Stimulated activated CD4-positive, alpha-beta T cell treated with anti-CD3 and anti-CD28 coated beads, Interleukin-1b, Interleukin-23, amount 100 ng/mL, for 48 hours (primary cell): ENCODE data around the gene HHAT.
A peak's percentile ranks its signal among the peaks of the same experiment; 100 is the strongest.
"Not testable (repeated sequence)": the region's sequence is repeated elsewhere in the genome, so short reads cannot be mapped to it uniquely, and the experiment has no call there.

Source experiments
- DNase-seq: peaks from one replicate; pipeline ENCODE4 v3.0.0-alpha.2; 2020

Gene HHAT

GRCh38 chr1:210400043-210400840 is 71.5 kb downstream of the HHAT start:
- DNase-seq: peak; percentile 53

DNA sequence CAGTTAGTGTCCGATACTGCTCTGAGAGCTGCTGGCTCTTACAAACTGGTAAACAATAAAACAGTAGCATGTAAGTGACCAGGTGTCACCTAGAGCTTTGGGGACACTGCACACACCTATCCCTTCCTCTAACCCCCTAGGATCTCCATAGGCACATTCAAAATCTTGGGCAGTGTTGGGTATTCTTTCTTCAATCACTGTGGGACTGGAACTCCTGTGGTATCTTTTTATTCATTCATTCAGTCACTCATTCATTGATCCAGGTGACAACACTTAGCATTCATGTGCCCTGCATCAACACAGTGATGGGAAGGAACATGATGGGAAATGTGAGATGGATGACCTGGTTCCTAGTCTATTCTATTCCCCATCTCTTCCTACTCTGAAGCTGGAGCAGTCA is 73.9 kb downstream of the HHAT start:
- DNase-seq: no peak

- no peak for DNase-seq
These were observed 76.6 kb downstream of the HHAT start for GRCh38 chr1:210405316-210405715.

- not testable (repeated sequence) for DNase-seq
These were observed 77.6 kb downstream of the HHAT start for GRCh38 chr1:210406341-210406740.

DNA sequence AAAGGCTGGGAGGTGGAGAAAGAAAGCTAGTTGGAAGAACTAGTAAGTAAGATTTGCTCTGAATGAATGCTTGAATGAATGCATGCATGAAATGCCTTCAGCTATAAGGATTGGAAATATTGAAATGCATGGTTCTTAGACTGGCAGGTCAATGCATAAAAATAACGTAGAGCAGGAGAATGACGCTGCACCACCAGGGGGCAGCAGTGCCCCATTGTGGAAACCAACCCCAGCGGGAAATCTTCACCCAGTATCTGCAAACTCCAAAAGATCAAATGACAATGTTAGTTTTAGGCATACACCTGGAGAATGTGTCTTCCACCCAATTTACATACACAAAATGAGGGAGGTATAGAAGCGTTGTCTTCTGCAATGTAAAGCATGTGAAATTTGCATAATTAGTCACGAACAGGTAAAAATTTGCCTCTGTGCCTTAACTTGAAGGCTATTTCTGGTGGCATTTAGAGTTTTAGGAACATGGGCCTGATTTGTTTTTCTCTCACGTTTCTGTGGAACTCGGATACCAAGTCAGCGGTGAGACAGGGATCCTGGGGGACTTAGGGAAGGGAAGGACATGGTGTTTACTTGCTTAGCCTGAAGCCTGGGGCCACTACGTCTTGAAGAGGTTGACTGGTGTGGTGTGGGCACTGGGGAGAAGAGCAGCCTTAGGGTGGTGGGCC is 78.6 kb downstream of the HHAT start:
- peak; percentile 70 for DNase-seq

DNA sequence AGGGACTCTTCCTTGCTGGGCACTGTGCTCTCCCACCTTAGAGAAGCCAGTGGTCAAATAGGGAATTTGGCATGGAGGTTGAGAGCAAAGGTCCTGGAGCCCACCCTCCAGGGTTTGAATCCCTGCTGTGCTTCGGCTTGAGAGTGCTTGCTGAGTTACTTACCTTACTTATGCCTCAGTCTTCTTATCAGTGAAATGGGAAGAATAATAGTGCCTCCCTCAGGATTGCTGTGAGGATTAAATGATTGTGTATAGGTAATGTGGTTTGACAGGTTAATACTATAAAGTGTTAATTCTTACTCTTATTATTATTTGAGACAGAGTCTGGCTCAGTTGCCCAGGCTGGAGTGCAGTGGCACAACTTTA is 79.2 kb downstream of the HHAT start:
- no peak for DNase-seq

- no peak for DNase-seq
These were observed 83.5 kb downstream of the HHAT start for GRCh38 chr1:210412240-210412639.

DNA sequence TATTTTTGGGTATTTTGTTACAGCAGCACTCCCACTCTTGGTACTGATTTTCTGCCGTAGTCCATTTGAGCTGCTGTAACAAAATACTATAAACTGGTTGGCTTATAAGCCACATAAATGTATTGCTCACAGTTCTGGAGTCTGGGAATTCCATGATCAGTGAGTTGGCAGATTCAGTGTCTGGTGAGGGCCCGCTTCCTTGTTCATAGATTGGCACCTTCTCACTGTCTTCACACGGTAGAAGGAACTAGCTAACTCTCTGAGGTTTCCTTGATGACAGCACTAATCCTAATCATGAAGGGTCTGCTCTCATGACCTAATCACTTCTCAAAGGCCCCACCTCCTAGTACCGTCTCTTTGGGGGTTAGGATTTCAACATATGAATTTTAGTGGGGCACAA is 85.2 kb downstream of the HHAT start:
- no peak for DNase-seq

GRCh38 chr1:210415846-210416448 is 87.2 kb downstream of the HHAT start:
- no peak for DNase-seq

GRCh38 chr1:210416681-210417080 is 88.0 kb downstream of the HHAT start:
- DNase-seq: no peak

GRCh38 chr1:210417881-210418280 is 89.2 kb downstream of the HHAT start:
- no peak for DNase-seq

DNA sequence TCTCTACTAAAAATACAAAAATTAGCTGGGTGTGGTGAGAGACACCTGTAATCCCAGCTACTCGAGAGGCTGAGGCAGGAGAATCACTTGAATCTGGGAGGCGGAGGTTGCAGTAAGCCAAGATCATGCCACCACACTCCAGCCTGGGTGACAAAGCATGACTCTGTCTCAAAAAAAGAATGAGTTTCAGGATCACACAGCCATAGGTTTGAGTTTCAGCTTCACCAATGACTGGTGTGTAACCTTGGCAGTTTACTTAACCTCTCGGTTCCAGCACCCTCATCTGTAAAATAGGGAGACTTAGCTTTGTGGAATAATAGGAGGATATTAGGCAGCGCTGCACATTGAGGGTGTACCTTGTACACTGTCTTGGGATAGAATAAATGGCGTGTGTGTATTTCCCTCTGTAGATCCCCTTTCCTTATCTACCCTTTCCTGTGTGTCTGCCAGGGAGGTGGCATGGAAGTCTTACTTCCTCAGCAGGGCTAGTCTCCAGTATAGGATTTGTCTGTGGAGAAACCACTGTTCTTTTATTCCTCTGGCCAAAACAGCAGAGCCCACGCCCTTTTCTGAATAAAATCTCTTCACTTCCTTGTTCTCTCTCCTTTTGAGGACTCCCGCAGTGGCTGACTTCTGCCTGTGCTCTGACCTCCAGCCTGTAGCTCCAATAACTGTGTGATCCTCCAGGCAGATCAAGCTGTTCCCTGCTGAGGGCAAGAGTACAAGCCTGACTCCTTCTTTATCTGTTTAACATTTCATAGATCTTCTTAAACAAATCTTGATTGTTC is 90.4 kb downstream of the HHAT start:
- DNase-seq: no peak

DNA sequence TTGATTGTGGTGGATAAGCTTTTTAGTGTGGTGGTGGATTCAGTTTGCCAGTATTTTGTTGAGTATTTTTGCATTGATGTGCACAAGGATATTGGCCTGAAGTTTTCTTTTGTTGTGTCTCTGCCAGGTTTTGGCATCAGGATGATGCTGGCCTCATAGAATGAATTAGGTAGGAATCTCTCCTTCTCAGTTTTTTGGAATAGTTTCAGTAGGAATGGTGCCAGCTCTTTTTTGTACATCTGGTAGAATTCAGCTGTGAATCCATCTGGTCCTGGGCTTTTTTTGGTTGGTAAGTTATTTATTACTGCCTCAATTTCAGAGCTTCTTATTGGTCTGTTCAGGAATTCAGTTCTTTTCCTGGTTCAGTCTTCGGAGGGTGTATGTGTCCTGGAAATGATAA is 98.0 kb downstream of the HHAT start:
- not testable (repeated sequence) for DNase-seq

- no peak for DNase-seq
These were observed 100.0 kb downstream of the HHAT start for GRCh38 chr1:210428696-210429095.

DNA sequence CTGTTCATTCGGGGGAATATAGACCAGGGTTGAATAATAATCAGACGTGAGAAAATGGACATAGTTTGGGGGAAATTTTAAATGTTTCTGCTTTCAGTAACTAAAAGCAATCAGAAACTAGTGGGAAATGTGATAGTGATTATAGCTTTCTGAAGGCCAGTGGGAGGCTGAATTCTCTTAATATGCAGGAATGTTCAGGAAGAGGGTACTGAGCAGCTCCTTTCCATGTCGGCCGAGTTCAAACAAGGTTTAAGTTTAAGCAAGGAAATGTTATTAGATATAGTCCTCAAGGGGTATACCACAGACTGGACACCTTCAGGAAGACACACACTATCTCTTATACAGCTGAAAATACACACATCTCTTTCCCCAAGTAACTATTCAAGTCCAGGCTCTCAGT is 105.5 kb downstream of the HHAT start:
- no peak for DNase-seq

DNA sequence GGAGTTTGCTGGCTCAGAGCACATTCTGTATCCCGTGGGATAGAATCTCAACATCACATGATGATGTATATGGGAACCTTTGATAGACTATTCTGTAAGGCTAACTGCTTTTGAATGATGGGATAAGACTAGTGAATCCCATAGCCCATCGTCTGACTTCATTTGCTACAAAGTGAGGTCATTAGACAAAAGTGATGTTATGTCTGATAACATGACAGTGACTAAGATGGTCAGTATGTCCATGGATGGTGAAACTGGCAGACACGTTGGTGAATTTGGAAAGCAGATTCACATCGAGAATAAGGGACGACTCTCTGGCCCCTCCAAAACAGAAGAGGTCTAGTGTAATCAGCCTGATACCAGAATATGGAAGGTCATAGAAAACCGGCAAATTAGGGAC is 108.4 kb downstream of the HHAT start:
- DNase-seq: no peak

DNA sequence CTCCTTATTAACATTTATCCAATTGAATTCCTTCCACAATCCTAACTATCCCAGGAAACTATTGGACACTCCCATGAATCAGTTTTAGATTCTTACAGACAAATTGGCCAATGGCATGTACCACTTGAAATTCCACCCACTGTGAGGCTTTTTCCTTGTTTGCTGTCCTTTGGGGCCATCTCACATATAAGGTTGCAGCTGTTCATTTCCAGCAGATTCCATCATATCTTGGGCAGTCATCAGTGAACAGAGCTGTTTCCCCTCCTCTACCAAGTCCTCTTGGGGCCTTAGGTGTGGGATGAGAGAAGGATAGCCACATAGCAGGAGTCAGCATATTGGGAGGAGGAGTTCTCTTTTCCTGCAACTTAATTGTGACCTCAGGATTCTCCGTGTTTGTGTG is 109.1 kb downstream of the HHAT start:
- no peak for DNase-seq

DNA sequence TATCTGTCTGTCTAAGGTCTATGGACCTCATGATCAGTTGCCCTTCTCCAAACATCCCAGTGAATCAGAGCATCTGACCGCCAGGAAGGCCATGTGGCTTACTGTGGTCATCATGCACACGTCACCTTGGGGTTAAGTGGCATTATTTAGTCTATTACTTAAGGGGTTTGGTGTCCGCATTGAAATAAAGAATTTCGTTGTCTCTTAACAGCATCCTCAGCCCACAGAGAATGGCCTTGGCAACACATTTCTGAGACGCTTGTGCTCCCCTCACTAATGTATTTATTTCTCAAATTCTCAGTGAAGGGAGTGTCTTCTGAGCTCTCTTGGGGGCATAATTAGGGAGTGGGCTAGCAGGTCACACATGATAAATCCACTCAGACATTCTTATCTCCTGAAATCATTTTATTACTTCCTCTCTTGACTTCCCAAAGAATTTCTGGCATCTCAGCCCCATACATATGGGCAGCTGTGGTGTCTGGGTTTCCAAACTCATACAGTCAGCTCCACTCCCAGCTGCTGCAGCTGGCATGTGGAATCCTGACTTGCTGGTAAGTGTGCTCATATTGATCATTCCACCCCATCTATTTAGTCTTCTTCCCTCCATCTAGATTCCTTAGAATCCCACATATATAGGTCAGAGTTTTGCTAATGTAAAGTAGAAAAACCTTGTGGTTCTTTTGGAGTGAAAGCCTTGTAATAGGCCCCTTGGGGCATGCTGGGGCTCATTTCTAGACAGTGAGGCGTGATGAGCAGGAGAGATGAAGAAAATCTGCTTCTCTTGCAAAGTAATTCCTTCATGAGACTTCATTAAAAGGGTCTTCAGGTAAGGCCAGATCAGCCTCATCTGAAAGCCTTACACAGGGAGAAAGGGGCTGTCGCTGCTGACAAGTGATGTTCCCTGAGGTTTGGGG is 110.5 kb downstream of the HHAT start:
- no peak for DNase-seq

DNA sequence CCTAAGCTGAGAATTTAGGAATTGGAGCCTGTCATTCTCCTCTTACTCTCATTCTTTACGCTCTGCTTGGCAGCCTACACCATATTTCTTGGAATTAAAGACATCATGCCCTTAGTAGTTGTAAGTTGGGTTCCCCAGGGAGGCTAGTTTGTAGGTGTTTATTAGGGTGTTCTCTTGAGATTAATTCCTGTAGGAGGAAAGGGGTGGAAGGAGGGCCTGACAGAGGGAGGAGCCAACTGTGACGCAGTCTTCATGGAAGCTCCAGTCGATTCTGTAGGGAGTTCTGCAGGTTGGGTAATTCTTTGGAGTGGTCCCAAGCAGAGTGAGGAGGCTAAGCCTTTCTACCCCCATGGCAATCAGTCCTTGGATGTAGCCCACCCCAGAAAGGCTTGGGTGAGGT is 111.4 kb downstream of the HHAT start:
- DNase-seq: no peak

- DNase-seq: no peak
These were observed 112.3 kb downstream of the HHAT start for GRCh38 chr1:210441028-210441427.

- DNase-seq: no peak
These were observed 116.8 kb downstream of the HHAT start for GRCh38 chr1:210445485-210445884.

DNA sequence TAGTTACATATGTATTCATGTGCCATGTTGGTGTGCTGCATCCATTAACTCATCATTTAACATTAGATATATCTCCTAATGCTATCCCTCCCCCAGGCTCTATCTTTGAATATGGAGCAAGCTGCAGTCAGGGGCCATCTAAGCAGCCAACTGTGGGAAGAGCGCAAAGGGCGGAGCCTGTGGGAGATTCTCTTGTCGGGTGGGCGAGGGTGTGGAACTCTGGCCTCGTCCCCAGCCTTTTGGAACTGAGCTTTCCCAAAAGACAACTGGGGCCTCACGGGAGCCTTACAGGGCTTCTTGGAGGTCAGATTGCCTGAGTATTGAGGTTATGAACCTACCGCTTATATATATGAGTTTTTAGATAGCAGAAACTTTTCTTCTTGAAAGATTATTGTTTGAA is 117.2 kb downstream of the HHAT start:
- no peak for DNase-seq
